Panc1 (cell line): ENCODE data around the gene C1orf87.

Experiments used
- POLR2AphosphoS5 ChIP-seq: IDR thresholded peaks from 2 replicates; pipeline ENCODE4 v1.6.1; 2012; ENCODE audit warnings: mild to moderate bottlenecking, low read depth, low read length, moderate library complexity
- SIN3A ChIP-seq: IDR thresholded peaks from 2 replicates; pipeline ENCODE4 v1.6.1; 2012; ENCODE audit warnings: low read depth, mild to moderate bottlenecking, low read length, moderate library complexity, borderline replicate concordance; ENCODE audit not compliant: insufficient read depth
- TF ChIP-seq, protein P1 (sequence below): fragments of 450-650 bp; IDR thresholded peaks from 2 replicates; pipeline ENCODE4 v1.5.1; 2017; ENCODE audit warnings: mild to moderate bottlenecking
- TF ChIP-seq, protein P2 (sequence below), 2 experiments: IDR thresholded peaks; 2 replicates each; pipeline ENCODE4 v1.6.1; 2011 to 2012; ENCODE audit warnings: low read depth in 2 of 2, control low read depth in 1 of 2, low read length in 1 of 2, mild to moderate bottlenecking in 1 of 2, moderate library complexity in 1 of 2; ENCODE audit not compliant: insufficient read depth in 1 of 2

GRCh38 chr1:60059468-60059867 is 14.1 kb downstream of the C1orf87 start:
- TF ChIP-seq, protein P1, sequence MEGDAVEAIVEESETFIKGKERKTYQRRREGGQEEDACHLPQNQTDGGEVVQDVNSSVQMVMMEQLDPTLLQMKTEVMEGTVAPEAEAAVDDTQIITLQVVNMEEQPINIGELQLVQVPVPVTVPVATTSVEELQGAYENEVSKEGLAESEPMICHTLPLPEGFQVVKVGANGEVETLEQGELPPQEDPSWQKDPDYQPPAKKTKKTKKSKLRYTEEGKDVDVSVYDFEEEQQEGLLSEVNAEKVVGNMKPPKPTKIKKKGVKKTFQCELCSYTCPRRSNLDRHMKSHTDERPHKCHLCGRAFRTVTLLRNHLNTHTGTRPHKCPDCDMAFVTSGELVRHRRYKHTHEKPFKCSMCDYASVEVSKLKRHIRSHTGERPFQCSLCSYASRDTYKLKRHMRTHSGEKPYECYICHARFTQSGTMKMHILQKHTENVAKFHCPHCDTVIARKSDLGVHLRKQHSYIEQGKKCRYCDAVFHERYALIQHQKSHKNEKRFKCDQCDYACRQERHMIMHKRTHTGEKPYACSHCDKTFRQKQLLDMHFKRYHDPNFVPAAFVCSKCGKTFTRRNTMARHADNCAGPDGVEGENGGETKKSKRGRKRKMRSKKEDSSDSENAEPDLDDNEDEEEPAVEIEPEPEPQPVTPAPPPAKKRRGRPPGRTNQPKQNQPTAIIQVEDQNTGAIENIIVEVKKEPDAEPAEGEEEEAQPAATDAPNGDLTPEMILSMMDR: no peak
- TF ChIP-seq SIN3A (no peak), POLR2AphosphoS5 (no peak)
- TF ChIP-seq, protein P2, sequence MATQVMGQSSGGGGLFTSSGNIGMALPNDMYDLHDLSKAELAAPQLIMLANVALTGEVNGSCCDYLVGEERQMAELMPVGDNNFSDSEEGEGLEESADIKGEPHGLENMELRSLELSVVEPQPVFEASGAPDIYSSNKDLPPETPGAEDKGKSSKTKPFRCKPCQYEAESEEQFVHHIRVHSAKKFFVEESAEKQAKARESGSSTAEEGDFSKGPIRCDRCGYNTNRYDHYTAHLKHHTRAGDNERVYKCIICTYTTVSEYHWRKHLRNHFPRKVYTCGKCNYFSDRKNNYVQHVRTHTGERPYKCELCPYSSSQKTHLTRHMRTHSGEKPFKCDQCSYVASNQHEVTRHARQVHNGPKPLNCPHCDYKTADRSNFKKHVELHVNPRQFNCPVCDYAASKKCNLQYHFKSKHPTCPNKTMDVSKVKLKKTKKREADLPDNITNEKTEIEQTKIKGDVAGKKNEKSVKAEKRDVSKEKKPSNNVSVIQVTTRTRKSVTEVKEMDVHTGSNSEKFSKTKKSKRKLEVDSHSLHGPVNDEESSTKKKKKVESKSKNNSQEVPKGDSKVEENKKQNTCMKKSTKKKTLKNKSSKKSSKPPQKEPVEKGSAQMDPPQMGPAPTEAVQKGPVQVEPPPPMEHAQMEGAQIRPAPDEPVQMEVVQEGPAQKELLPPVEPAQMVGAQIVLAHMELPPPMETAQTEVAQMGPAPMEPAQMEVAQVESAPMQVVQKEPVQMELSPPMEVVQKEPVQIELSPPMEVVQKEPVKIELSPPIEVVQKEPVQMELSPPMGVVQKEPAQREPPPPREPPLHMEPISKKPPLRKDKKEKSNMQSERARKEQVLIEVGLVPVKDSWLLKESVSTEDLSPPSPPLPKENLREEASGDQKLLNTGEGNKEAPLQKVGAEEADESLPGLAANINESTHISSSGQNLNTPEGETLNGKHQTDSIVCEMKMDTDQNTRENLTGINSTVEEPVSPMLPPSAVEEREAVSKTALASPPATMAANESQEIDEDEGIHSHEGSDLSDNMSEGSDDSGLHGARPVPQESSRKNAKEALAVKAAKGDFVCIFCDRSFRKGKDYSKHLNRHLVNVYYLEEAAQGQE (IDR thresholded peaks at IDR 0.05; ENCODE audit: insufficient read depth in 1 of 2, low read depth in 2 of 2, low read length in 1 of 2): no peak
